Fibroblast of lung (primary cell): Measurements from ENCODE around the gene SRSF3.

Experiments used
- CTCF ChIP-seq, 2 donors: IDR thresholded peaks in 1 of 2; conservative IDR thresholded peaks in 1 of 2; 1 replicate in 1 of 2; 2 replicates in 1 of 2; pipeline ENCODE4 v1.5.1; 2011 to 2012; ENCODE audit warnings: low read length in 2 of 2, control low read depth in 1 of 2, inconsistent platforms in 1 of 2, low read depth in 1 of 2, mild to moderate bottlenecking in 1 of 2
- EZH2 ChIP-seq: IDR thresholded peaks from 2 replicates; pipeline ENCODE4 v1.5.1; 2012; ENCODE audit warnings: low read length, control low read depth, mild to moderate bottlenecking; ENCODE audit errors: missing control alignments

DNA sequence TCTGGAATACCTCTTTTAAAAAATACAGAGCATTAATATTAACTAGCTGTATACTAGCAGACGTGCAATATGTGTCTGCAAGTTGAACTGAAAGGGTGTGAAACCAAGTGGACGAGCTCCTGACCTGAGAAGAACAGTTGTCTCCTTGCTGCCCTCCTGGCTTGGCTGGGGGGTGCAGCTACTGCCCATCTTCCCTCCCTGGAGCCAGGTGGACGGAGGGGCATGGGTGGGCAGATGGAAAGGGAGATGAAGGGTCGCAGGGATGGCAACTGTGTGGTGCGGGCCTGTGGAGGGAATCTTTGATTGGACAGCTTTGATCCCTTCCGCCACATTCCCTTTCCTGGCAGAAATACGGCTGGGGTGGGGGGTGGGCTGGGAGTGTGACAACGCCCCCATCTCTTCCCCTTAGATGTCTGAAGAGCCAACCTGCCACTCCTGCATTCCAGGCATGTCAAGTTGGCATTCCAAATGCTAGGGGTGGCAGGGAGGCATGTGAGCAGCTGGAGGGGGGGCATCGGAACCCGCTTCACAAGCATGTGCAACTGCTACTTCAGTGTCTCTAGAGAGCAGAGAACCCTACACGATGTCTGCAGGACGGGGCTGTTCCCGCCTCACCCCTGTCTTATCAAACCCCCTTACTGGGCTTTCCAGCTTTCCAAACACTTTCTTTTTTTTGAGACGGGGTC is 37.3 kb downstream of the SRSF3 start:
- TF ChIP-seq CTCF (conservative IDR thresholded peaks at IDR 0.05 in 1 of 2, IDR thresholded peaks at IDR 0.05 in 1 of 2; ENCODE audit: low read depth in 1 of 2, low read length in 2 of 2), result no peak
- no peak for TF ChIP-seq EZH2
